Esophagus squamous epithelium (tissue), 4 donors: ENCODE measurements around the gene CDC20.

ENCODE experiments used
- POLR2A ChIP-seq, 4 donors: fragments of 450-650 bp; IDR thresholded peaks; one replicate each; pipeline ENCODE4 v1.6.1; 2017; ENCODE audit warnings: antibody characterized with exemption in 4 of 4, mild to moderate bottlenecking in 4 of 4, moderate library complexity in 3 of 4
- TF ChIP-seq, protein P1 (sequence below), 6 experiments: fragments of 450-650 bp in 4 of 6; fragments of 200-600 bp in 2 of 6; sonication (generic) in 2 of 6; IDR thresholded peaks; one replicate each; pipeline ENCODE4 v1.5.1; 2016 to 2019; ENCODE audit warnings: antibody characterized with exemption in 6 of 6, mild to moderate bottlenecking in 4 of 6, moderate library complexity in 4 of 6

DNA sequence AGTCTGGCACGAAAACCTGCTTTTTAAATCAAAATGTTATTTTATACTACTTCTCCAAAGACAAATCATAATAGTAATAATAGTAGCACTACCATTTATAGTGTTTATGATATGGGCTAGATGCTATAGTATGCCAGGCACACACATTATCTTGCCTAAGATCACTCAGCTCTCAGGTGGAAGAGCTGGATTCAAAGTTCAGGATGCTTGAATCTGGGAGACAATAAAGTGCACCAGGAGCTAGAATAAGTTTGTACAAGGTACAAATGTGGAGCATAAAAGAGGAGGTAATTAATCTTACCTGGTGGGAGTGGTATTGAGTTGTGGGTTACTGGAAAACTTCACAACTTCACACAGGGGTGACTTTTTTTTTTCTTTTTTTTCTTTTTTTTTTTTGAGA lies 19.1 kb downstream of the CDC20 start:
- TF ChIP-seq, protein P1, sequence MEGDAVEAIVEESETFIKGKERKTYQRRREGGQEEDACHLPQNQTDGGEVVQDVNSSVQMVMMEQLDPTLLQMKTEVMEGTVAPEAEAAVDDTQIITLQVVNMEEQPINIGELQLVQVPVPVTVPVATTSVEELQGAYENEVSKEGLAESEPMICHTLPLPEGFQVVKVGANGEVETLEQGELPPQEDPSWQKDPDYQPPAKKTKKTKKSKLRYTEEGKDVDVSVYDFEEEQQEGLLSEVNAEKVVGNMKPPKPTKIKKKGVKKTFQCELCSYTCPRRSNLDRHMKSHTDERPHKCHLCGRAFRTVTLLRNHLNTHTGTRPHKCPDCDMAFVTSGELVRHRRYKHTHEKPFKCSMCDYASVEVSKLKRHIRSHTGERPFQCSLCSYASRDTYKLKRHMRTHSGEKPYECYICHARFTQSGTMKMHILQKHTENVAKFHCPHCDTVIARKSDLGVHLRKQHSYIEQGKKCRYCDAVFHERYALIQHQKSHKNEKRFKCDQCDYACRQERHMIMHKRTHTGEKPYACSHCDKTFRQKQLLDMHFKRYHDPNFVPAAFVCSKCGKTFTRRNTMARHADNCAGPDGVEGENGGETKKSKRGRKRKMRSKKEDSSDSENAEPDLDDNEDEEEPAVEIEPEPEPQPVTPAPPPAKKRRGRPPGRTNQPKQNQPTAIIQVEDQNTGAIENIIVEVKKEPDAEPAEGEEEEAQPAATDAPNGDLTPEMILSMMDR (IDR thresholded peaks at IDR 0.05), result no peak
- no peak for TF ChIP-seq POLR2A (IDR thresholded peaks at IDR 0.05)
